Heart left ventricle (tissue), 16 donors: ENCODE results near the gene ITGAE. TPM values are rescaled to one million over a fixed set of nuclear protein-coding genes. Genes with fewer than 3 reads are reported as not detected.
A peak's percentile ranks its signal among the peaks of the same experiment; 100 is the strongest.

Experiments used
- ATAC-seq, 4 donors: fragments of 200-7000 bp; cut with Tn5 transposase; one replicate each; pipeline ENCODE4 v1.9.1; 2020 to 2022; ENCODE audit warnings: moderate library complexity in 4 of 4, mild to moderate bottlenecking in 3 of 4, moderate number of reproducible peaks in 1 of 4
- DNase-seq, 5 donors: peaks; one replicate each; pipeline ENCODE4 v3.0.0-alpha.2; 2020
- H3K27ac ChIP-seq, 12 donors: fragments of 200-600 bp; sonication (generic) in 4 of 12; one replicate each; pipeline versions ENCODE4 v1.5.0 to v1.8.0; 2016 to 2022; ENCODE audit warnings: mild to moderate bottlenecking in 2 of 12
- H3K27me3 ChIP-seq, 9 donors: fragments of 200-600 bp; sonication (generic) in 2 of 9; one replicate each; pipeline versions ENCODE4 v1.5.1 to v1.8.0; 2016 to 2022; ENCODE audit warnings: mild to moderate bottlenecking in 3 of 9
- H3K36me3 ChIP-seq, 9 donors: fragments of 200-600 bp; sonication (generic) in 2 of 9; one replicate each; pipeline versions ENCODE4 v1.5.0 to v1.8.0; 2018 to 2022; ENCODE audit warnings: mild to moderate bottlenecking in 2 of 9
- H3K4me1 ChIP-seq, 12 donors: fragments of 200-600 bp; sonication (generic) in 4 of 12; one replicate each; pipeline versions ENCODE4 v1.5.0 to v1.8.0; 2016 to 2022; ENCODE audit warnings: mild to moderate bottlenecking in 3 of 12
- H3K4me3 ChIP-seq, 12 donors: fragments of 200-600 bp; sonication (generic) in 4 of 12; one replicate each; pipeline versions ENCODE4 v1.5.0 to v1.8.0; 2017 to 2022; ENCODE audit warnings: mild to moderate bottlenecking in 9 of 12, moderate library complexity in 4 of 12
- H3K9me3 ChIP-seq, 12 donors: fragments of 200-600 bp; sonication (generic) in 4 of 12; one replicate each; pipeline versions ENCODE4 v1.5.0 to v1.8.0; 2016 to 2022; ENCODE audit warnings: mild to moderate bottlenecking in 1 of 12
- CTCF ChIP-seq, 12 donors: fragments of 200-600 bp; sonication (generic) in 4 of 12; IDR thresholded peaks; one replicate each; pipeline versions ENCODE4 v1.5.0 to v1.8.0; 2018 to 2022; ENCODE audit warnings: antibody characterized with exemption in 12 of 12, mild to moderate bottlenecking in 5 of 12
- POLR2A ChIP-seq, 2 donors: fragments of 450-650 bp; IDR thresholded peaks; one replicate each; pipeline ENCODE4 v1.6.1; 2017; ENCODE audit warnings: antibody characterized with exemption in 2 of 2, mild to moderate bottlenecking in 2 of 2, moderate library complexity in 2 of 2
- WGBS, 4 donors: extraction: QIAGEN DNeasy Blood & Tissue Kit in 2 of 4; methylation state at CpG; one replicate each; pipeline versions ENCODE4 v1.1.5 to v1.1.7; 2013 to 2018; 5-methylcytosine and 5-hydroxymethylcytosine counted together
- intact Hi-C, 10 donors: fragments of 100-400 bp; cut with DNase I; formaldehyde crosslinking; loops; one replicate each; pipeline versions ENCODE4 v1.11.1 to v1.14.2; 2022
- polyA plus RNA-seq, 2 donors: library from polyadenylated mRNA; stranded (reverse); fragments of 200-250 nt; gene quantifications; one replicate each; pipeline ENCODE4 v1.2.3, GENCODE V29; 2013
- total RNA-seq, 9 donors: library from RNA; depleted of rRNA in 2 of 9; stranded (reverse); fragments of >200 nt in 2 of 9; fragmentation: NEBNext Ultra II Directional in 3 of 9; extraction: Animal tissue kit (Norgen Biotek cat#: 25700) in 3 of 9; gene quantifications; one replicate each; pipeline versions ENCODE4 v1.1.0 to v1.2.4, GENCODE V29; 2016 to 2023
- donor health status: ischemic (EF 13 %, LVEDD 7.1; RV severe dilation, severe dysfunction).
- donor health status: healthy with polysubstance abuse.
- donor health status: DM: no; HTN: yes; CAD: no.
- donor health status: DM: no; HTN: no; CAD: no.
- donor health status: ischemic (EF 25% LVEDD 6.9; RV normal size, moderate dysfunction).
- donor health status: ischemic (EF 25% LVEDD 5.7; RV mildly dilated, moderate dysfunction).
- donor health status: healthy.
- donor health status: DM: yes; HTN: yes; CAD: no.
- donor health status: ischemic (EF 35%, LVEDD 5.7; RV mildly dilated, moderate dysfunction).
- donor health status: nonischemic (EF 11% LVEDD 7.7; RV severe dilation, severe dysfunction).
- donor health status: DM: yes; HTN: yes; CAD: no.
- donor health status: PGD.
- donor health status: ischemic (EF 29% LVEDD 5.4; RV normal size, mild dysfunction).
- donor health status: nonischemic (EF 23%, LVEDD 6.1; RV moderate dilation, normal function).

The ITGAE gene
- total and polyA plus RNA-seq, 11 donors, result 7.1 to 32.9 (median 15.3) TPM

GRCh38 chr17:3804503-3804931 lies 3.5 kb upstream of the ITGAE start:
- TF ChIP-seq CTCF (IDR thresholded peaks at IDR 0.05) (no peak), POLR2A (IDR thresholded peaks at IDR 0.05) (no peak)
- Histone ChIP-seq H3K4me1 (peaks cover 0 to 30% (median 0%) of the 10 kb centered on the region in 12 donors), H3K4me3 (no peak overlapping the region), H3K9me3 (no peaks in the 10 kb centered on the region), H3K27me3 (no peaks in the 10 kb centered on the region), H3K27ac (no peak overlapping the region), H3K36me3 (peaks cover 0 to 45% (median 33%) of the 10 kb centered on the region in 9 donors)
- WGBS, 4 donors, result 60 to 68% (median 63%) methylated on average over 5 to 6 of the region's 6 CpGs
- ATAC-seq (no peak), DNase-seq (no peak)
- intact Hi-C loops, result no loop called here

DNA sequence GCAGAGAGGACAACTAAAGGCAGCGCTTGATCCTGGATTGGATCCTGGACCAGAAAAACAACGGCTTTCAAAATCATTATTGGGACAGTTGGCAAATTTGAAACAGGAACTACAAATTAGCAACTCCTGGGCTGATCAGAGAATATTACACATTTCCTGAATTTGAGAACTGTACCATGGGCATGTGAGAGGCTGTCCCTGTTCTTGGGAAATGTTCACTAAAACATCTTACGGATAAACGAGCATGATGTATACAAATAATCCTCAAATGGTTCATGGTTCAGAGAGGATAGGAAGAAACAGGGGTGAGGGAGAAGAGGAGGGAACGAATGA lies 2.3 kb upstream of the ITGAE start:
- peak overlapping the region in 2 of 12 donors; percentile 69 to 78 for H3K27ac ChIP-seq
- H3K4me3 ChIP-seq, result no peak overlapping the region
- ATAC-seq, result no peak
- no peaks in the 10 kb centered on the region for H3K9me3 ChIP-seq
- peaks cover 0 to 32% (median 20%) of the 10 kb centered on the region in 9 donors for H3K36me3 ChIP-seq
- 84 to 89% (median 87%) methylated on average over 5 of the region's 5 CpGs for WGBS, 4 donors
- H3K27me3 ChIP-seq, result no peaks in the 10 kb centered on the region
- intact Hi-C loops, result no loop called here
- DNase-seq, result no peak
- no peak for TF ChIP-seq POLR2A (IDR thresholded peaks at IDR 0.05)
- no peak for TF ChIP-seq CTCF (IDR thresholded peaks at IDR 0.05)
- H3K4me1 ChIP-seq, result peaks cover 0 to 38% (median 0%) of the 10 kb centered on the region in 12 donors

DNA sequence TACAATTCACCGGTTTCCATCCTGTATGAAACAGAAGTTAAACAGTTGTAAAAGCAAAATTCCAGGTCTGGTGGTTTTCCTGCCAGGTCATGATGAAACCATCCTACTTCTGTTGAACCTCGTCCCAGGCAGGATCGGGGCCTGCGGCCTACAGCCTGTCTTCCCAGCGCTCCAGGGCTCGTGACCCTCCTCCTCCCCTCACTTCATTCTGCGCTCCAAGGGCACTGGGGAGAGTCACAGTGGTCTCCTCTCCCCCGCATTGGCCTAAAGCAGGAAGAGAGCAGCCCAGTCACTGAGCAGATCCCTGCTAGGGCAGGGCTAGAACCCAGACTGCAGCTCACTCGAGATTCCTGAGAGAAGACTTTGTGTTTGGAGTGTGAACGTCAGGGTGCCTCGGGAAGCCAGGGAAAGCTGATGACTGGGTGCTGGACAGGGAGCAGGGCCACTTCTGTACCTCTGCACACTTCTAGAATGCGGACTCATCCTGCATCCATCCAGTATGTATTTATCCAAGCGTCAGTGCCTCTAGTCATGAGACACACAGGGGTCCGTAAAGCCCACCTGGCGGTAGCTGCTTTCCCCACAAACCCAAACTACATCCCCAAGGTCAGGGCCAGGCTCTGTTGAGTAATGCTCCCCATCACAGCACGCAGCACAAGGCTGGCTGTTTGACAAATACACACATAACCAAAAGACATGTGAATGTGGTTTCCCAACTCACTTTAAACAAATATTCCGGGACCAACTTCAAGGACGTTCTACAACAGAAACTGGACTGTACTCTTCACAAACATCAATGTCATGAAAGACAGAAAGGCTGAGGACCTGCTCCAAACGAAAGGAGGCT lies 1.7 kb upstream of the ITGAE start:
- Histone ChIP-seq H3K36me3 (peaks cover 0 to 26% (median 14%) of the 10 kb centered on the region in 9 donors), H3K27ac (peak overlapping the region in 2 of 12 donors; percentile 69 to 78), H3K27me3 (no peaks in the 10 kb centered on the region), H3K4me1 (peaks cover 0 to 38% (median 0%) of the 10 kb centered on the region in 12 donors), H3K4me3 (no peak overlapping the region), H3K9me3 (no peaks in the 10 kb centered on the region)
- intact Hi-C loops, result no loop called here
- 71 to 82% (median 81%) methylated on average over 19 of the region's 19 CpGs for WGBS, 4 donors
- no peak for TF ChIP-seq CTCF (IDR thresholded peaks at IDR 0.05)
- no peak for TF ChIP-seq POLR2A (IDR thresholded peaks at IDR 0.05)
- ATAC-seq (peak in 2 of 4 donors; percentile 15 to 22), DNase-seq (no peak)

- Histone ChIP-seq H3K27ac (peak overlapping the region in 2 of 12 donors; percentile 69 to 78), H3K36me3 (peaks cover 0 to 17% (median 5%) of the 10 kb centered on the region in 9 donors), H3K4me1 (peaks cover 0 to 38% (median 0%) of the 10 kb centered on the region in 12 donors), H3K4me3 (no peak overlapping the region), H3K27me3 (no peaks in the 10 kb centered on the region), H3K9me3 (no peaks in the 10 kb centered on the region)
- TF ChIP-seq CTCF (IDR thresholded peaks at IDR 0.05), result no peak
- TF ChIP-seq POLR2A (IDR thresholded peaks at IDR 0.05), result no peak
- DNase-seq, result no peak
- no peak for ATAC-seq
- 86 to 87% (median 87%) methylated on average over 10 of the region's 10 CpGs for WGBS, 4 donors
- intact Hi-C loops, result no loop called here
These were observed 804 bp upstream of the ITGAE start for GRCh38 chr17:3801792-3802191.
